Nasal cavity respiratory epithelium epithelial cell of viscerocranial mucosa (primary cell): ENCODE data around the gene CDH24. TPM values are rescaled to one million over a fixed set of nuclear protein-coding genes. Genes with fewer than 3 reads are reported as not detected.

Experiments used
- total RNA-seq: library from RNA; depleted of rRNA; stranded (reverse); fragments of >200 nt; gene quantifications from 2 replicates; pipeline ENCODE4 v1.2.3, GENCODE V29; 2014

CDH24 gene, protein sequence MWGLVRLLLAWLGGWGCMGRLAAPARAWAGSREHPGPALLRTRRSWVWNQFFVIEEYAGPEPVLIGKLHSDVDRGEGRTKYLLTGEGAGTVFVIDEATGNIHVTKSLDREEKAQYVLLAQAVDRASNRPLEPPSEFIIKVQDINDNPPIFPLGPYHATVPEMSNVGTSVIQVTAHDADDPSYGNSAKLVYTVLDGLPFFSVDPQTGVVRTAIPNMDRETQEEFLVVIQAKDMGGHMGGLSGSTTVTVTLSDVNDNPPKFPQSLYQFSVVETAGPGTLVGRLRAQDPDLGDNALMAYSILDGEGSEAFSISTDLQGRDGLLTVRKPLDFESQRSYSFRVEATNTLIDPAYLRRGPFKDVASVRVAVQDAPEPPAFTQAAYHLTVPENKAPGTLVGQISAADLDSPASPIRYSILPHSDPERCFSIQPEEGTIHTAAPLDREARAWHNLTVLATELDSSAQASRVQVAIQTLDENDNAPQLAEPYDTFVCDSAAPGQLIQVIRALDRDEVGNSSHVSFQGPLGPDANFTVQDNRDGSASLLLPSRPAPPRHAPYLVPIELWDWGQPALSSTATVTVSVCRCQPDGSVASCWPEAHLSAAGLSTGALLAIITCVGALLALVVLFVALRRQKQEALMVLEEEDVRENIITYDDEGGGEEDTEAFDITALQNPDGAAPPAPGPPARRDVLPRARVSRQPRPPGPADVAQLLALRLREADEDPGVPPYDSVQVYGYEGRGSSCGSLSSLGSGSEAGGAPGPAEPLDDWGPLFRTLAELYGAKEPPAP
- 2.4 and 4.0 TPM in 2 replicates for total RNA-seq

DNA sequence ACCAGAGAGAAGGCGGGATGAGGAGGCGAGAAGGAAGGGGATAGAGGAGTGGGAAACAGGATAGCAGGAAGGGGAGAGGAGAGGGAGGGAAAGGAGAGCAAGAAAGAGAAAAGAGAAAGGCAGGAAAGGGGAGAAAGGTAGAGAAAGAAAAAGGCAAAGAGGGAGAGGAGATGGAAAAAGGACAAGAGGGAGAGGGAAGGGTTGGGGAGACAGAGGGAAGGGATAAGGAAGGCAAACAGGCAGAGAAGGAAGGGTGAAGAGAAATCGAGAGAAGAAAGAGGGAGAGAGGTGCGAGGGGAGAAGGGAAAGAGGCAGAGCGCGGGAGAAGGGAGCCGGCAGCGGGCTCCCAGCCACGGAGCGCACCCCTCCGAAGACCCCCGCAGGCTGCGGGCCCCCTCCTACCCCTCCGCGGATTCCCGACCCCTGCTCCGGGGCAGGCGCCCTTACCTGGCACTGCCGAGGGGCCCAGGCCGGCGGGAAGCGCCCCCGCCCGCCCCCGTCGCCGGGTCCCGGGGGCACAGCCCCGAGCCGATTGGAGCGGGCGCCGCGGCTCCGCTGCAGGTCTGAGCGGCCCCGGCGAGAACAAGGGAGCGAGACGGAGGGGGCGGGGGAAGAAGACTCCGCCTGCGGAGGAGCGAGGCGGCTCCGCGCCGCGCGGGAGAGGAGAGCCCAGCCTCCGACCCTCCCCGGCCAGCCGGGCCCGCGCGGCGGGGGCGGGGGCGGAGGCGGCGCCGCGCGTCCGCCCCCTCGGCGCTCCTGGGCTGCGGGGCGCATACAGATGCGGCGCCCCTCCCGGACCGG is at the start of gene CDH24:
CDH24 (minus strand) TSS at position 565 of the 801 bp plus-strand sequence. CDS start 1,787 bp downstream, outside the sequence.

DNA sequence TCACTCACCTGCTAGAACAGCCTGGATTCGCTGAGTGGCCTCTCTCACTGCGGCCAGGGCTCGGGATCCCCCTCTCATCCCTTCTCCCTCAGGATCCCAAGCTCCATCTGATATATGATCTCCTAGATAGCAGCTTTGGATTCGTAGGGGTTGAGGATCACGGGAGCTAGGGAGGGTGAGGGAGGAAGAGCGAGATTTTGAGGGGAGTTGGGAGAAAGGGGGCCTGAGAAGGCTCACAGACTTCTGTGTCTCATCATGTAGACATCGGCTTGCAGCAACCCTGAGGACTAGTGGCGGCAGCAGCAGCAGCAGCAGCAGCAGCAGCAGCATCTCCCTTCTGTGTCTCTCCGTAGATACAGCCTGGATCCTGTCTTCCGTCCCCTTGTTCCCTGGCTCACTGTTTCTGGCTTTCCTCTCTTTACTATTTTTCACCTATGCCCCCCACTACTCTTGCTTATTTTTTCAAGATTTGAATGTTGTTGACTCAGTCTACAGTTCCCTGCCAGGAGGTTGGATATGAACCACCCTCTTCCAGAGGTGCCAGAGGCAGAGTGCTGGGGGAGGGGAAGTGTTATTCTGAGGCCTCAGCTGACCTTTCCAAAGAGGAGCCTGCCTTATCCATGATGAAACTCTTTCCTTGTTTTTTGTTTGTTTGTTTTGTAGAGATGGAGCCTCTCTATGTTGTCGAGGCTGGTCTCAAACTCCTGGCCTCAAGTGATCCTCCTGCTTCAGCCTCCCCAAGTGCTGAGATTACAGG is 47.4 kb upstream of the CDH24 start, which contains the start of gene CIROP:
CIROP (minus strand) TSS at position 399 of the 757 bp plus-strand sequence; CDS start at position 330, 69 bp downstream.

DNA sequence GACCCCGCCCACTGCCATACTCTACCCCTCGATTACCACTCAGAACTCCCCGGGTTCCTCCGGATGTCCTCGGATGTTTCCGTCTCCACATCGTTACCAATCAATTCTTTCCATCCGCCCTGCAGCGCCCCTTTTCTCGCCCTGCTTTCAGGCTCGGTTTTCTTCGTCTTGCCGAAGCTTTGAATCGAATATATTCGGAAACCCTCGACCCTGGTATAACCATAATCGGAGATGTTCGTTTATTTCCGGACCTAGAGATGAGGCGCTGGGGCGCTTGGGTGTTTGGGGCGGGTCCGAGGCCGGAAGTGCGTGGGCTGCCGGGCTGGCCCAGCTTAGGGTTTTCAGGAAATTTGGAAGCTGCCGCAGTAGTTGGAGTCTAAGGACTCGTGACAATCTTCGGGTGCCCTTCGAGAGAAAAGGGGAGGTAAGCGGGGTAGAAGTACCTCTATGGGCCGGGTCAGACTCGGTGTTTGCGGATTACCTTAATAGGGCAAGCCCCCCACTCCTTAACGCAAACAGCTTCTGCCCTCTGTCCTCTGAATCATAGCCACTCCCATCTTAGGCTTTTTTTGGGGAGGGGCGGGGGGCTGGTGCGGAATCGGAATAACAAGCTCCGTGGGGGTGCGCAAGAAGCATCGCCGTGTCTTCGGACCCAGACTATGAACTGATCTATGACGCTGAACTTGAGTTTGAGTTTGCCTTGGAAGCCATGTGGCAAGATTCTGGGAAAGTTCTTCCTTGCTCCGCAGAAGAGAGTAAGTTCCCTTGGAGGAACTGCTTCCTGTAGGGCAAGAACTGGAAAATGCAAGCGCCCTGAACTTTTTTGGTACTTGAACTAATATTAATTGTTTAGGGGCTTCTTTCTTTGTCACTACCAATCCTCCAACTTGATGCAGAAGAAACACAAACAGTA is 38.1 kb upstream of the CDH24 start, which contains the start of gene C14orf119:
C14orf119 (plus strand) TSS at position 310 of the 913 bp plus-strand sequence. CDS start 2,154 bp downstream, outside the sequence.

DNA sequence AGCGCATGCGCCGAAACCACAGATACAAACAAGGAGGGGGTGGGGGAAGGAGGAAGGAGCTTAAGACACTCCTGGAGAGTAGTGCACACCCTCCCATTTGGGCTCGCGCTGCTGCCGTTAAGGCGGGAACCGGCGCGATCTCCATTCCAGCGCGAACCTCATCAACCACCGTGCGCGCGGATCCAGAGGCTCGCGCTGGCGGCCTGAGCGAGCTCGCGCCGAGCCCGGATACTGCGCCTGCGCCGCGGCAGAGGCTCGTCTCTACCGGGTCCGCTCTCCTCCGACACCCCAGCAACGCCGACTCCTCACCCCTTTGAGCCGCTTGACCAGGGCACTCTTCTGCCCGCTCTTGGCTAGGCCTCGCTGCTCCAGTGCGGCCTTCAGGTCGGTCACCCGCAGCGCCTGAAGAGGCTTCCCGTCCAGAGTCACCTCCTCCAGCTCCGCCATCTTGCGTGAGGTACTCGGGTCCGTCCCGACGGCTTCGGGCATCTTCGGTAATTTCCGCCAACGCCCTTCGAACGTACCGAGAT is 37.4 kb upstream of the CDH24 start, which contains the start of gene ACIN1:
ACIN1 (minus strand) TSS at position 471 of the 530 bp plus-strand sequence; CDS start at position 447, 24 bp downstream.

DNA sequence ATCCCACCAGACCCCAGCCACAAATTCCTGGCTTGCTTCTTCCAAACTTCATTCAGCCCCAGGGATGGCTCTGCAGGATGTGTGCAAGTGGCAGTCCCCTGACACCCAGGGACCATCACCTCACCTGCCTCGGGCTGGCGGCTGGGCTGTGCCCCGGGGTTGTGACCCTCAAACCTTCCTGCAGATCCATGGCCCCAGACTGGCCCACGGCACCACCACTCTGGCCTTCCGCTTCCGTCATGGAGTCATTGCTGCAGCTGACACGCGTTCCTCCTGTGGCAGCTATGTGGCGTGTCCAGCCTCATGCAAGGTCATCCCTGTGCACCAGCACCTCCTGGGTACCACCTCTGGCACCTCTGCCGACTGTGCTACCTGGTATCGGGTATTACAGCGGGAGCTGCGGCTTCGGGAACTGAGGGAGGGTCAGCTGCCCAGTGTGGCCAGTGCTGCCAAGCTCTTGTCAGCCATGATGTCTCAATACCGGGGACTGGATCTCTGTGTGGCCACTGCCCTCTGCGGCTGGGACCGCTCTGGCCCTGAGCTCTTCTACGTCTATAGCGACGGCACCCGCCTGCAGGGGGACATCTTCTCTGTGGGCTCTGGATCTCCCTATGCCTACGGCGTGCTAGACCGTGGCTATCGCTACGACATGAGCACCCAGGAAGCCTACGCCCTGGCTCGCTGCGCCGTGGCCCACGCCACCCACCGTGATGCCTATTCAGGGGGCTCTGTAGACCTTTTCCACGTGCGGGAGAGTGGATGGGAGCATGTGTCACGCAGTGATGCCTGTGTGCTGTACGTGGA is 15.0 kb downstream of the CDH24 start, which contains the start of gene PSMB11:
PSMB11 (plus strand) TSS at position 51 of the 804 bp plus-strand sequence; CDS start at position 65, 14 bp downstream.

DNA sequence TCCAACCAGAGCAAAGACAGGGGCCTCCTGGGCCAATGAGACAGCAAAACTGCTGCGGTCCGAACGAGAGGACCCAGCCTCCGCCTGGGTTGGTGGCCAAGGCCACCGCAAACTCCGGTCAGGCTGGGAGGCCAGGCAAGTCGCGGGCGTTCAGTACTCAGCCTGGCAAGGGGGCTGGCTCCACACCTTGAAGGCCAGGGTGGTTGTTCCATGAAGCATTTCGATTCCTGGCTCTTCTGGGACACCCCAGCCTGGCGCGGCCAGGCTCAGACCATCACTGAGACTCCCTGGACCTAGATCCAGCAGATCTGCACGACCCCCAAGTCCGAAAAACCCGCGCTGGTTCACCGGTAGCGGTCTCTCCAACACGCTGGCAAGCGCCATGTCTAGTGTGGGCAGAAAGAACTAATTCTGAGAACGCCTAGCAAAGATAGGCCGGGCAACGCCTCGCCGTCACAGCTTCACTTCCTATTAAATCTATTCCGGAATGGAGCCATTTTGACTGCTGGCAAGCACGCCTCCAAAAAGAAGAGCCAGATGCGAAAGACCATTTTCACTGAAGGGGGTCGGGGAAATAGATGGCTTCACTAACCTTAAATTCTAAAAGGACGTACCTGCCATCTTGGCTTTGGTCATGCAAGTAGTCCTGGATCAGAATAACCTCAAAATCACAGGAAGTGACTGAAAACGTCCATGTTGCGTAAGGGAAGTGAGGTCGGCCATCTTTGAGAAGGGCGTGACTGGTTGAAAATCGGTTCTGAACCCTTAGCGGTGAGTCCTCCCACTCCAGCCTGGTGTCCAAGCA is 22.6 kb downstream of the CDH24 start, which contains the start of gene PSMB5:
PSMB5 (minus strand) TSS at position 403 of the 805 bp plus-strand sequence; CDS start at position 384, 19 bp downstream.

DNA sequence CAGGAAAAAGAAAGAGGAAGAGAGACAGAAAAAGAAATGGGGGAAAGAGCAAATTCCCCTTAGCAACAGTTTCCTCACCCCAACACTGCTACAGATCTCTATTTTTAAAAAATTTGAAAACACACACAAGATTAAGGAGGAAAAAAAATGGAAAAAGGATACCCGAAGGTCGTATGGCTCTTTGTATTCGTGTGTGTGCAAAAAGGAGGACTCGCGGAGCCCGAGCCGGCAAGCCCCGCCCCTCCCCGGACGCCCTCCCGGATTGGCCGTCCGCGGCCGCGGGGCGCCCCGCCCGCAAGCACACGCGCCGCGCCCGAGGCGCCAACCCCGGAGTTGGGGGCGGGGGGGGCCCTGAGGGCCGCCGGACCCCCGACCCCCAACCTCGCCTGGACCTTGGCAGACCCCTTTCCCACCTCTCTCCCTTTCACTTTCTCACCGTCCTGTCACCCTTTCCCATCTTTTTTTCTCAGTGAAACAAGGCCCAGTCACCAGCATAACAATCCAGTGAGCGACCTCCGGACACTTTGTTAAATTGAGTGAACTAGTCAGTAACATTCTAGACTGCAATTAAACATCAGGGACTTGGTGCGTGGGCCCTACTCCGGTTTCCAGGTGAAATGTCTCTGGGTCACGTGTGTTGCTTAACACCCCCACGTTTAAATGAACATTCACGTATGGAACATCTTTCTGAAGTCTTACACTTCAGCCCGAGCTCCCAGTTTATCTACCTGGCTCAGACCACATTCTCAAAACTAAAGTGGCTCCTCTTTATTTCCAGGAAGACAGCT is 47.2 kb downstream of the CDH24 start, which contains the start of gene C14orf93:
C14orf93 (minus strand) TSS at position 205 of the 788 bp plus-strand sequence. CDS start 11,120 bp downstream, outside the sequence.

Other genes with a start within 250 kb of the CDH24 start
- 0.34 and 1.9 TPM in 2 replicates for gene SLC7A7, start 242.1 kb downstream of the CDH24 start, total RNA-seq
- gene MRPL52, start 227.6 kb downstream of the CDH24 start, total RNA-seq, result 21.1 and 29.4 TPM in 2 replicates
- 127 and 515 TPM in 2 replicates for gene MMP14, start 220.9 kb downstream of the CDH24 start, total RNA-seq
- 58.1 and 144 TPM in 2 replicates for gene LRP10, start 185.8 kb downstream of the CDH24 start, total RNA-seq
- under 0.01 and 0.14 TPM in 2 replicates for gene REM2, start 174.3 kb downstream of the CDH24 start, total RNA-seq
- 42.0 and 65.0 TPM in 2 replicates for gene RBM23, start 138.4 kb downstream of the CDH24 start, total RNA-seq
- gene PRMT5, start 128.1 kb downstream of the CDH24 start, total RNA-seq, result 54.6 and 132 TPM in 2 replicates
- gene HAUS4, start 100.4 kb downstream of the CDH24 start, total RNA-seq, result 23.0 and 84.8 TPM in 2 replicates
- gene AJUBA, start 75.0 kb downstream of the CDH24 start, total RNA-seq, result 155 and 317 TPM in 2 replicates
- 7.7 and 8.2 TPM in 2 replicates for gene C14orf93, start 47.4 kb downstream of the CDH24 start, total RNA-seq
- 125 and 176 TPM in 2 replicates for gene PSMB5, start 22.6 kb downstream of the CDH24 start, total RNA-seq
- gene PSMB11, start 15.3 kb downstream of the CDH24 start, total RNA-seq, result not detected in 2 replicates
- 40.7 and 73.9 TPM in 2 replicates for gene ACIN1, start 37.6 kb upstream of the CDH24 start, total RNA-seq
- 56.4 and 56.7 TPM in 2 replicates for gene C14orf119, start 38.0 kb upstream of the CDH24 start, total RNA-seq
- not detected in 2 replicates for gene CIROP, start 47.5 kb upstream of the CDH24 start, total RNA-seq
- gene CEBPE, start 61.7 kb upstream of the CDH24 start, total RNA-seq, result not detected in 2 replicates
- gene SLC7A8, start 126.1 kb upstream of the CDH24 start, total RNA-seq, result 12.6 and 26.1 TPM in 2 replicates
- not detected in 2 replicates for gene RNF212B, start 180.4 kb upstream of the CDH24 start, total RNA-seq
- 5.1 and 13.2 TPM in 2 replicates for gene HOMEZ, start 228.6 kb upstream of the CDH24 start, total RNA-seq
- gene PPP1R3E, start 245.3 kb upstream of the CDH24 start, total RNA-seq, result 2.7 and 3.1 TPM in 2 replicates
- 34.5 and 36.4 TPM in 2 replicates for gene BCL2L2, start 249.3 kb upstream of the CDH24 start, total RNA-seq